ACC112 (cell line): Measurements from ENCODE around the gene EPM2A.
A peak's percentile ranks its signal among the peaks of the same experiment; 100 is the strongest.
"Not testable (repeated sequence)": the region's sequence is repeated elsewhere in the genome, so short reads cannot be mapped to it uniquely, and the experiment has no call there.

Experiments used
- H2AFZ ChIP-seq: fragments of 200-600 bp; sonication (generic); one replicate; pipeline ENCODE4 v1.6.0; 2017; ENCODE audit warnings: antibody characterized with exemption, low read length; ENCODE audit not compliant: unreplicated experiment
- H3K27ac ChIP-seq: fragments of 200-600 bp; sonication (generic); 2 replicates; pipeline ENCODE4 v1.5.1; 2014; ENCODE audit warnings: low read depth, mild to moderate bottlenecking, antibody characterized with exemption, low read length, moderate library complexity
- H3K27me3 ChIP-seq: fragments of 200-600 bp; sonication (generic); 2 replicates; pipeline ENCODE4 v1.6.1; 2014; ENCODE audit warnings: mild to moderate bottlenecking, antibody characterized with exemption, low read length, moderate library complexity, mixed read lengths; ENCODE audit not compliant: insufficient read depth
- H3K36me3 ChIP-seq: fragments of 200-600 bp; sonication (generic); 2 replicates; pipeline ENCODE4 v1.6.1; 2016; ENCODE audit warnings: mild to moderate bottlenecking, antibody characterized with exemption, low read length, moderate library complexity, mixed read lengths; ENCODE audit not compliant: insufficient read depth
- H3K4me1 ChIP-seq: fragments of 200-600 bp; sonication (generic); one replicate; pipeline ENCODE4 v1.6.1; 2016; ENCODE audit warnings: low read length, mixed read lengths; ENCODE audit not compliant: insufficient read depth, unreplicated experiment, control insufficient read depth
- H3K4me3 ChIP-seq: fragments of 200-600 bp; sonication (generic); 2 replicates; pipeline ENCODE4 v1.5.1; 2014; ENCODE audit warnings: mild to moderate bottlenecking, low read depth, low read length
- H3K79me2 ChIP-seq: fragments of 200-600 bp; sonication (generic); one replicate; pipeline ENCODE4 v1.6.0; 2016; ENCODE audit warnings: low read length; ENCODE audit not compliant: control insufficient read depth, unreplicated experiment, insufficient read depth

The EPM2A gene

GRCh38 chr6:145713773-145714172 is 21.5 kb downstream of the EPM2A start:
- Histone ChIP-seq H3K27me3 (no peaks in the 10 kb centered on the region), H3K79me2 (no peaks in the 10 kb centered on the region), H3K36me3 (peaks cover 10% of the 10 kb centered on the region; the same call in 1 of the 2 replicates), H2AFZ (no peak overlapping the region), H3K4me3 (no peak overlapping the region), H3K4me1 (no peaks in the 10 kb centered on the region), H3K27ac (no peak overlapping the region)

DNA sequence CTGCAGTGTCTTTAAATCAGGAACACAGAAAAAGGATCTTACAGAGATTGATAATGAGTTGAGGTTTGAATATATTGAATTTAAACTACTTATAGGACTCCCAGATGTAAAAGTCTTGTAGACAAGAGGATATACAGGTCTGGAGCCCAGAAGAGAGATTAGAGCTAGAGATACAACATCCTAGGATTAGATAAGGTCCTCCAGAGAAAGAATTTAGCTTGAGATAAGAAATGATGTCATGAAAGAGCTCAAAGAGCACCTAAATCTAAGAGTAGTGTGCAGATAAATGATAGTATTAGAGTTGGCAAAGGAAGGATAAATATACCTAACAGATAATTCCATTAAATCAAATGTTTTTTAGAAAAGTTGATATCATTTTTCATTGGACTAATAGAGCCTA is 23.9 kb downstream of the EPM2A start:
- H3K27me3 ChIP-seq, result no peaks in the 10 kb centered on the region
- H3K36me3 ChIP-seq, result peaks cover 10% of the 10 kb centered on the region; the same call in 1 of the 2 replicates
- no peaks in the 10 kb centered on the region for H3K79me2 ChIP-seq
- no peak overlapping the region for H2AFZ ChIP-seq
- no peak overlapping the region for H3K4me3 ChIP-seq
- H3K27ac ChIP-seq, result no peak overlapping the region
- no peaks in the 10 kb centered on the region for H3K4me1 ChIP-seq

DNA sequence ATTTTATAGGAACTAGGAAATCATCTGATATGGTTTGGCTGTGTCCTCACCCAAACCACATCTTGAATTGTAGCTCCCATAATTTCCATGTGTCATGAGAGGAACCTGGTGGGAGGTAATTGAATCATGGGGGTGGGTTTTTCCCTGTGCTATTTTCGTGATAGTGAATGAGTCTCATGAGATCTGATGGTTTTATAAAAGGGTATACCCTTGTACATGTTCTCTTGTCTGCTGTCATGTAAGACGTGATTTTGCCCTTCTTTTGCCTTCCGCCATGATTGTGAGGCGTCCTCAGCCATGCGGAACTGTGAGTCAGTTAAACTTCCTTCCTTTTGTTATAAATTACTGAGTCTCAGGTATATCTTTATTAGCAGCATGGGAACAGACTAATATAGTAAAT is 27.9 kb downstream of the EPM2A start:
- no peak overlapping the region for H3K4me3 ChIP-seq
- no peaks in the 10 kb centered on the region for H3K27me3 ChIP-seq
- no peaks in the 10 kb centered on the region for H3K79me2 ChIP-seq
- H3K36me3 ChIP-seq, result no peaks in the 10 kb centered on the region
- no peak overlapping the region for H3K27ac ChIP-seq
- peaks cover 21% of the 10 kb centered on the region for H3K4me1 ChIP-seq
- H2AFZ ChIP-seq, result no peak overlapping the region

- peak overlapping the region; percentile 63 for H3K27ac ChIP-seq
- H3K79me2 ChIP-seq, result no peaks in the 10 kb centered on the region
- no peaks in the 10 kb centered on the region for H3K36me3 ChIP-seq
- H2AFZ ChIP-seq, result peak overlapping the region; percentile 43
- H3K27me3 ChIP-seq, result no peaks in the 10 kb centered on the region
- no peak overlapping the region for H3K4me3 ChIP-seq
- H3K4me1 ChIP-seq, result peaks cover 23% of the 10 kb centered on the region
These were observed 29.8 kb downstream of the EPM2A start for GRCh38 chr6:145705561-145705960.

DNA sequence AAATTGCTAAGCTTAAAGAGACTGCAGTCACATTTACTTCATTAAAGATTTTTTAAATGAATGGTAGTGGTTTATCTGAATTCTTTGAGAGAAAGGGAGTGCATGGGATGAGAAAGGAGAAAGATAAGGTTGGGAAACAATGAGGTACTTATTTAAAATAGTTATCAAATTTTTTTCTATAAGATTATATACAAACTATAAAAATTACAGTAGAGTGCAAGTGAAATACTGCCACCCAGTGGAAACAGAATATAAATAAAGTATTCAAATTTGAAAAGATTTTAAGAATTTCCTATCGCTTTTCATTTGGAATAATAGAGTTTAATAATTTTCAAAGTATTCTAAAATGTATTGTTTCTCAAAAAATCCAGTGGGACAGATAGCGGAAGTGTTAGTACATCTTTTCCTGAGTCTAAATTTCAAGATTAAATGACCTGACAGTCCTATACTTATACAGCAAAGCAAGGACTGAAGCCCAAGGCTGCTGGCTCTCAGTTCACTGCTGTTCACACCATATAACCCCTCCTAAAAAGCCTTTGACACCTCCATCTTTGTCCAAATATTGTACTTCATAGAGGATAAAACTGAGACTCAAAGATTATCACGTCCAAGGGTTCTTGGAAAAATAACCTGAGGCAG is 31.1 kb downstream of the EPM2A start:
- peak overlapping the region; percentile 8 for H2AFZ ChIP-seq
- H3K4me1 ChIP-seq, result peaks cover 35% of the 10 kb centered on the region
- H3K27ac ChIP-seq, result peak overlapping the region; percentile 1; the same call in 1 of the 2 replicates

GRCh38 chr6:145699462-145699861 is 35.9 kb downstream of the EPM2A start:
- Histone ChIP-seq H3K4me3 (peak overlapping the region; percentile 37; the same call in 1 of the 2 replicates), H3K4me1 (peaks cover 29% of the 10 kb centered on the region), H3K79me2 (no peaks in the 10 kb centered on the region), H3K36me3 (no peaks in the 10 kb centered on the region), H3K27ac (peak overlapping the region; percentile 74), H3K27me3 (no peaks in the 10 kb centered on the region), H2AFZ (peak overlapping the region; percentile 74)

More for the DNA sequence above, 31.1 kb downstream of the EPM2A start:
- Histone ChIP-seq H3K36me3 (no peaks in the 10 kb centered on the region), H3K27me3 (no peaks in the 10 kb centered on the region), H3K4me3 (no peak overlapping the region), H3K79me2 (no peaks in the 10 kb centered on the region)

DNA sequence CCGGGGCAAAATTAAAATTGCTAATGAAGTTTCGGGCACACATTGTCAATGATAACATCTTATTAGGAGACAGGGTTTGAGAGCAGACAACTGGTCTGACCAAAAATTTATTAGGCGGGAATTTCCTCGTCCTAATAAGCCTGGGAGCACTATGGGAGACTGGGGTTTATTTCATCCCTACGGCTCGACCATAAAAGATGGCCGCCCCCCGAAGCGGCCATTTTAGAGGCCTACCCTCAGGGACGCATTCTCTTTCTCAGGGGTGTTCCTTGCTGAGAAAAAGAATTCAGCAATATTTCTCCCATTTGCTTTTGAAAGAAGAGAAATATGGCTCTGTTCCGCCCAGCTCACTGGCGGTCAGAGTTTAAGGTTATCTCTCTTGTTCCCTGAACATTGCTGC is 37.9 kb downstream of the EPM2A start:
- H3K36me3 ChIP-seq, H3K4me3 ChIP-seq, H3K79me2 ChIP-seq, H3K27me3 ChIP-seq, H3K27ac ChIP-seq, H2AFZ ChIP-seq: not testable (repeated sequence)
- peaks cover 23% of the 10 kb centered on the region for H3K4me1 ChIP-seq

DNA sequence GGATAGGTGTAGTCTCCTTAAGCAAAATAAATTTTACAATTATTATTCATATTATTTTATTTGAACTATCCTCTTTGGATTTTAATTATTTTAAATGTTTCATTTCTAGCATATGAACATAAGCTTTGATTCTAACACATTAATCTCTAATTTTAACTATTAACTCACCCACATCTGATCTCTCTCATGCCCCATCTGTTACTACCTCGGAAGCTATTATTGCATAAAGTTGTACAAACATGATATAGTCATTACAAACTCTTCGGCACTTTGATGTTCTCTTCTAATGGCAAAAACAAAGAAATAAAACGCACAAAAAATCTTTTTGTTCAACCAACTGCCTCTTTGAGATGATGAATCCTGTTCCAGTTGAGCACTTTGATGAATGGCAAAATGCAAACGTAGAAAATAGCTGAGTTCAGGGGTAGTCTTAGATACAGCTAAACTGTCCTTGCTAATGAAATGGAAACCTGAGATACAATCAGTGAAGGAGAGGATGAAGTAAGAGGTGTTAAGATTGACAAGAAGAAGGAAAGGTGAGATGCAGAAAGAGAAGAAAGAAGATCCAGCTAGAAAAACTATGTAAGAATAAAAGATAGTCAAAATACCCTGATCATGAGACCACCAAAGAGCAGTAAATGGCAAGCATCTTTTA is 41.1 kb downstream of the EPM2A start:
- Histone ChIP-seq H3K79me2 (no peaks in the 10 kb centered on the region), H3K27ac (no peak overlapping the region), H2AFZ (no peak overlapping the region), H3K4me3 (no peak overlapping the region), H3K27me3 (no peaks in the 10 kb centered on the region), H3K4me1 (peaks cover 15% of the 10 kb centered on the region), H3K36me3 (no peaks in the 10 kb centered on the region)

DNA sequence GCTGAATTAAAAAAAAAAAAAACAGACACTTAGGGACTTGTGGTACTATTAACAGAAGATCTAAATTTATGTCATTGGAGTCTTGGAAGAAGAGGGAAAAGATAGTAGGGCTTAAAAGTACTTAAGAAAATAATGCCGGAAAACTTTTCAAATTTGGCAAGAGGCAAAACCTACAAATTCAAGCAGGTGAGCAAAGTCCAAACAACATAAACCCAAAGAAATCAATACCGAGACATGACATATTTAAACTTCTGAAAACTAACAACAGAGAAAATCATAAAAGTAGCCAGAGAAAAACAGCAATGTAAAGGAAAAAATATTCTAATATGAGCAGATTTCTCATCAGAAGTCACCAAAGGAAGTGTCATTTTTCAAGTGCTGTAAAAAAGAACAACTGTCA is 44.4 kb downstream of the EPM2A start:
- Histone ChIP-seq H3K4me1 (peaks cover 26% of the 10 kb centered on the region), H3K36me3 (no peaks in the 10 kb centered on the region), H3K27me3 (no peaks in the 10 kb centered on the region), H3K79me2 (no peaks in the 10 kb centered on the region), H2AFZ (no peak overlapping the region), H3K27ac (no peak overlapping the region), H3K4me3 (no peak overlapping the region)

- Histone ChIP-seq H3K4me1 (peaks cover 26% of the 10 kb centered on the region), H3K36me3 (no peaks in the 10 kb centered on the region), H3K27ac (peak overlapping the region; percentile 64; the same call in 1 of the 2 replicates), H3K79me2 (no peaks in the 10 kb centered on the region), H3K27me3 (no peaks in the 10 kb centered on the region), H2AFZ (no peak overlapping the region), H3K4me3 (no peak overlapping the region)
These were observed 45.8 kb downstream of the EPM2A start for GRCh38 chr6:145689529-145689928.

- Histone ChIP-seq H3K4me1 (peaks cover 26% of the 10 kb centered on the region), H3K4me3 (peak overlapping the region; percentile 6; the same call in 1 of the 2 replicates), H3K27me3 (no peaks in the 10 kb centered on the region), H3K79me2 (no peaks in the 10 kb centered on the region), H2AFZ (peak overlapping the region; percentile 22), H3K27ac (peak overlapping the region; percentile 64), H3K36me3 (no peaks in the 10 kb centered on the region)
These were observed 46.8 kb downstream of the EPM2A start for GRCh38 chr6:145688493-145688905.
